H1 (cell line): Measurements from ENCODE around the gene GFM1.

Source experiments
- CREB1 ChIP-seq: IDR thresholded peaks from 2 replicates; pipeline ENCODE4 v1.6.1; 2012; ENCODE audit warnings: inconsistent platforms
- EGR1 ChIP-seq: IDR thresholded peaks from 2 replicates; pipeline ENCODE4 v1.6.1; 2011; ENCODE audit warnings: low read depth, low read length, borderline replicate concordance
- EP300 ChIP-seq, 2 experiments: IDR thresholded peaks; 1 replicate in 1 of 2; 2 replicates in 1 of 2; pipeline ENCODE4 v1.6.1; 2011 to 2012; ENCODE audit warnings: low read depth in 2 of 2, low read length in 2 of 2, mild to moderate bottlenecking in 2 of 2, borderline replicate concordance in 1 of 2, inconsistent platforms in 1 of 2, moderate library complexity in 1 of 2
- EZH2 ChIP-seq: fragments of 200-600 bp; sonication (generic); IDR thresholded peaks from 2 replicates; pipeline ENCODE4 v1.7.1; 2012; ENCODE audit warnings: low read depth, mild to moderate bottlenecking, moderate library complexity, low read length, inconsistent platforms; ENCODE audit not compliant: severe bottlenecking
- JUND ChIP-seq: IDR thresholded peaks from 2 replicates; pipeline ENCODE4 v1.6.1; 2011; ENCODE audit warnings: mild to moderate bottlenecking, improper control_type of control experiment, low read length
- POLR2A ChIP-seq, 2 experiments: IDR thresholded peaks; 1 replicate in 1 of 2; 2 replicates in 1 of 2; pipeline ENCODE4 v1.6.1; 2011; ENCODE audit warnings: low read depth in 2 of 2, low read length in 2 of 2, mild to moderate bottlenecking in 2 of 2; ENCODE audit errors: control extremely low read depth in 1 of 2
- POLR2AphosphoS5 ChIP-seq: IDR thresholded peaks from 2 replicates; pipeline ENCODE4 v1.6.1; 2011; ENCODE audit warnings: low read depth, low read length
- RAD21 ChIP-seq, 2 experiments: IDR thresholded peaks in 1 of 2; conservative IDR thresholded peaks in 1 of 2; 2 replicates each; pipeline ENCODE4 v1.6.1; 2011; ENCODE audit warnings: low read depth in 2 of 2, low read length in 2 of 2, improper control_type of control experiment in 1 of 2, inconsistent platforms in 1 of 2, mild to moderate bottlenecking in 1 of 2, moderate library complexity in 1 of 2
- SP1 ChIP-seq: IDR thresholded peaks from 2 replicates; pipeline ENCODE4 v1.6.1; 2011; ENCODE audit warnings: low read depth, low read length
- TAF1 ChIP-seq: IDR thresholded peaks from 2 replicates; pipeline ENCODE4 v1.6.1; 2011; ENCODE audit warnings: mild to moderate bottlenecking, low read depth, low read length
- TAF7 ChIP-seq: optimal IDR thresholded peaks from 2 replicates; pipeline ENCODE3; 2011; ENCODE audit warnings: low read depth, mild to moderate bottlenecking, inconsistent platforms, low read length, moderate library complexity, borderline replicate concordance
- TEAD4 ChIP-seq: IDR thresholded peaks from 2 replicates; pipeline ENCODE4 v1.6.1; 2012; ENCODE audit warnings: low read depth, low read length, inconsistent platforms, mixed read lengths
- TF ChIP-seq, protein P1 (sequence below), 3 experiments: IDR thresholded peaks; 1 replicate in 2 of 3; 2 replicates in 1 of 3; pipeline versions ENCODE4 v1.5.1 to v1.6.1; 2011; ENCODE audit warnings: low read length in 3 of 3, mild to moderate bottlenecking in 3 of 3, inconsistent platforms in 2 of 3, low read depth in 1 of 3, moderate library complexity in 1 of 3; ENCODE audit not compliant: insufficient read depth in 1 of 3; ENCODE audit errors: control extremely low read depth in 1 of 3
- TF ChIP-seq, protein P2 (sequence below): IDR thresholded peaks from 2 replicates; pipeline ENCODE4 v1.6.1; 2011; ENCODE audit warnings: low read length, improper control_type of control experiment

DNA sequence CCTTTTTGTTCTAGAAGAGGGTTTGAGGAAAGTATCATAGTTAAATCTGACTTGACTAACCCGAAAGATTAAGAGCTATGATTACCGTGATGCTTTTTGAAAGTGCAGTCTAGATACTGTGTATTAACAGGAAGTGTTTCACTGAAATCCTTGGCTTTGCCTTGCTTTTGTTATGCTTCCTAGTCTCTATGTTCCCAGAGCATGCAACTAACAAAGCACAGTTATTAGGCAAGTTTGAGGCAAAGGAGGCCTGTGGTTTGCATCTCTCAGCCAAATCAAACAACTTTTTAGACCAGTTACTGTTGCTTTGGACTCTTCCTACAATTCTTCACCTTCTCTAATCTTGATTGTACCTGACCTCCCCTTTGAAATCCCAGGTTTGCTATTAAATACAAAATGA, 24.2 kb downstream of the GFM1 start:
- TF ChIP-seq EZH2 (no peak), POLR2AphosphoS5 (no peak), SP1 (no peak), TAF1 (no peak), POLR2A (IDR thresholded peaks at IDR 0.05; ENCODE audit: control extremely low read depth in 1 of 2, low read depth in 2 of 2, low read length in 2 of 2) (no peak), EGR1 (no peak), JUND (no peak), CREB1 (no peak), TAF7 (no peak), TEAD4 (no peak), RAD21 (IDR thresholded peaks at IDR 0.05 in 1 of 2, conservative IDR thresholded peaks at IDR 0.05 in 1 of 2; ENCODE audit: low read depth in 2 of 2, low read length in 2 of 2) (no peak), EP300 (IDR thresholded peaks at IDR 0.05; ENCODE audit: borderline replicate concordance in 1 of 2, low read depth in 2 of 2, low read length in 2 of 2) (no peak)
- TF ChIP-seq, protein P1, sequence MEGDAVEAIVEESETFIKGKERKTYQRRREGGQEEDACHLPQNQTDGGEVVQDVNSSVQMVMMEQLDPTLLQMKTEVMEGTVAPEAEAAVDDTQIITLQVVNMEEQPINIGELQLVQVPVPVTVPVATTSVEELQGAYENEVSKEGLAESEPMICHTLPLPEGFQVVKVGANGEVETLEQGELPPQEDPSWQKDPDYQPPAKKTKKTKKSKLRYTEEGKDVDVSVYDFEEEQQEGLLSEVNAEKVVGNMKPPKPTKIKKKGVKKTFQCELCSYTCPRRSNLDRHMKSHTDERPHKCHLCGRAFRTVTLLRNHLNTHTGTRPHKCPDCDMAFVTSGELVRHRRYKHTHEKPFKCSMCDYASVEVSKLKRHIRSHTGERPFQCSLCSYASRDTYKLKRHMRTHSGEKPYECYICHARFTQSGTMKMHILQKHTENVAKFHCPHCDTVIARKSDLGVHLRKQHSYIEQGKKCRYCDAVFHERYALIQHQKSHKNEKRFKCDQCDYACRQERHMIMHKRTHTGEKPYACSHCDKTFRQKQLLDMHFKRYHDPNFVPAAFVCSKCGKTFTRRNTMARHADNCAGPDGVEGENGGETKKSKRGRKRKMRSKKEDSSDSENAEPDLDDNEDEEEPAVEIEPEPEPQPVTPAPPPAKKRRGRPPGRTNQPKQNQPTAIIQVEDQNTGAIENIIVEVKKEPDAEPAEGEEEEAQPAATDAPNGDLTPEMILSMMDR (IDR thresholded peaks at IDR 0.05; ENCODE audit: control extremely low read depth in 1 of 3, insufficient read depth in 1 of 3, low read depth in 1 of 3, low read length in 3 of 3): no peak
- TF ChIP-seq, protein P2, sequence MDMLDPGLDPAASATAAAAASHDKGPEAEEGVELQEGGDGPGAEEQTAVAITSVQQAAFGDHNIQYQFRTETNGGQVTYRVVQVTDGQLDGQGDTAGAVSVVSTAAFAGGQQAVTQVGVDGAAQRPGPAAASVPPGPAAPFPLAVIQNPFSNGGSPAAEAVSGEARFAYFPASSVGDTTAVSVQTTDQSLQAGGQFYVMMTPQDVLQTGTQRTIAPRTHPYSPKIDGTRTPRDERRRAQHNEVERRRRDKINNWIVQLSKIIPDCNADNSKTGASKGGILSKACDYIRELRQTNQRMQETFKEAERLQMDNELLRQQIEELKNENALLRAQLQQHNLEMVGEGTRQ: no peak
